Measurements from ENCODE around the gene HOXD3.

GRCh38 chr2:176173567-176174381, 16.7 kb downstream of the HOXD3 start:
- TF ChIP-seq POLR2A (IDR thresholded peaks at IDR 0.05), result no peak
- TF ChIP-seq, protein P1, sequence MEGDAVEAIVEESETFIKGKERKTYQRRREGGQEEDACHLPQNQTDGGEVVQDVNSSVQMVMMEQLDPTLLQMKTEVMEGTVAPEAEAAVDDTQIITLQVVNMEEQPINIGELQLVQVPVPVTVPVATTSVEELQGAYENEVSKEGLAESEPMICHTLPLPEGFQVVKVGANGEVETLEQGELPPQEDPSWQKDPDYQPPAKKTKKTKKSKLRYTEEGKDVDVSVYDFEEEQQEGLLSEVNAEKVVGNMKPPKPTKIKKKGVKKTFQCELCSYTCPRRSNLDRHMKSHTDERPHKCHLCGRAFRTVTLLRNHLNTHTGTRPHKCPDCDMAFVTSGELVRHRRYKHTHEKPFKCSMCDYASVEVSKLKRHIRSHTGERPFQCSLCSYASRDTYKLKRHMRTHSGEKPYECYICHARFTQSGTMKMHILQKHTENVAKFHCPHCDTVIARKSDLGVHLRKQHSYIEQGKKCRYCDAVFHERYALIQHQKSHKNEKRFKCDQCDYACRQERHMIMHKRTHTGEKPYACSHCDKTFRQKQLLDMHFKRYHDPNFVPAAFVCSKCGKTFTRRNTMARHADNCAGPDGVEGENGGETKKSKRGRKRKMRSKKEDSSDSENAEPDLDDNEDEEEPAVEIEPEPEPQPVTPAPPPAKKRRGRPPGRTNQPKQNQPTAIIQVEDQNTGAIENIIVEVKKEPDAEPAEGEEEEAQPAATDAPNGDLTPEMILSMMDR (IDR thresholded peaks at IDR 0.05 in 4 of 5, conservative IDR thresholded peaks at IDR 0.05 in 1 of 5), result no peak
